Measurements from ENCODE around the gene CKS2.
"Not testable (repeated sequence)": the region's sequence is repeated elsewhere in the genome, so short reads cannot be mapped to it uniquely, and the experiment has no call there.

Gene CKS2

DNA sequence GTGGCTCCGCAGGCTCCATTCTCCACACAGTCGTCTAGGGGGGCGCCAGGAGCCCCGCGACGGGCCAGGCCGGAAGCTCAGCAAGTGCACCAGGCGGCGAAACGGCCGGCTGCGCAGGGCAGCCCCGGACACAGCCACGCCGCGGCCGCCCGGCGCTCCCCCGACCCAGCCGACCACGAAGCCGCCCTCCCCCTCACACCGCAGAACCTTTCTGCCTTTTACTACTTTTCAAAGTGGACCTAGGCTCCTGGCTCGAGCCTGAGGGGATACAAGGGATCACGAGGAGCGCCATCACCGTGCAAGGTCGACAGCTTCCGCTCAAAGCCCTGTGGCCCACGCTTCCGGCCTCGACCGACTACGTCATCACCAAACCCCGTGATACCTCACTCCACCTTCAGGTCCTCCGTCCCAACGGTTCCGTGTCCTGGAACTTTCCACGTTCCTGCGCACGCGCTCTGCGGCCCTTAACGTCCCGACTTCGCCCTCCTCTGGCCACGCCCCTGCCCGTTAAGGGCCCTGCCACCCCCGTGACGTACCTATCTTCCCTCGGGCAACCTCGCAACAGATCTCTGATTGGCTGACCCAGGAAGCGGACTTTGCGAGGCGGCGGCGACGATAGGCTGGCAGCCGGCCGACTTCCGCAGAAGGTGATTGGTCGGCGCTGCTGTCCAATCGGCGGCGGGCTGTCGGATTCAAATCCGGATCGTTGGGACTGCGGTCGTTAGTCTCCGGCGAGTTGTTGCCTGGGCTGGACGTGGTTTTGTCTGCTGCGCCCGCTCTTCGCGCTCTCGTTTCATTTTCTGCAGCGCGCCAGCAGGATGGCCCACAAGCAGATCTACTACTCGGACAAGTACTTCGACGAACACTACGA is at the start of gene CKS2:
Gene CKS2, plus strand, starts transcription at position 721 of the 871 bp plus-strand sequence. Its CDS starts 98 bp downstream, at position 819.
- peak; percentile 100 for FAIRE-seq
- DNase-seq (ENCODE audit: insufficient read length, low spot score): peak; percentile 94

DNA sequence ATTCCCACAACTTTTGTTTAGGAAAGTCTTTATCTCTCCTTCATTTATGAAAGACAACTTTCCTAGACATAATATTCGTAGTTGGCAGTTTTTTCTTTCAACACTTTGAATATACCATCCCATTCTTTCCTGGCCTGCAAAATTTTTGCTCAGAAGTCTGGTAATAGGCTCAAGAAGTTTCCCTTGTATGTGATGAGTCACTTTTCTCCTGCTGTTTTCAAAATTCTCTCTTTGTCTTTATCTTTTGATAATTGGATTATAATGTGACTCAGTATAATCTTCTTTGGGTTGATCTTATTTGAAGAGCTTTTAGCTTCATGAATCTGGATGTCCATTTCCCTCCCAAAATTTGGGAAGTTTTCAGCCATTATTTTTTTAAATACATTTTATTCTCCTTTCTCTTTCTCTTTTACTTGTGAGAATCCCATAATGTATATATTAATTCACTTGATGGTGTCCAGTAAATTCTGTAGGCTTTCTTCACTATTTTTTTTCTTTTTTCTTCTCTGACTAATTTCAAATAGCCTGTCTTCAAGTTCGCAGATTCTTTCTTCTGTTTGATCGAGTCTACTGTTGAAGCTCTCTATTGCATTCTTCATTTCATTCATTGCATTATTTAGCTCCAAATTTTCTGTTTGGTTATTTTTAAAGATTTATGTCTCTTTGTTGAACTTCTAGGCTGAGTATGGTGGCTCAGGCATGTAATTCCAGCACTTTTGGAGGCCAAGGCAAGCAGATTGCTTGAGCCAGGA is 37.3 kb upstream of the CKS2 start:
- DNase-seq (ENCODE audit: insufficient read length, low spot score) (no peak), FAIRE-seq (no peak)

DNA sequence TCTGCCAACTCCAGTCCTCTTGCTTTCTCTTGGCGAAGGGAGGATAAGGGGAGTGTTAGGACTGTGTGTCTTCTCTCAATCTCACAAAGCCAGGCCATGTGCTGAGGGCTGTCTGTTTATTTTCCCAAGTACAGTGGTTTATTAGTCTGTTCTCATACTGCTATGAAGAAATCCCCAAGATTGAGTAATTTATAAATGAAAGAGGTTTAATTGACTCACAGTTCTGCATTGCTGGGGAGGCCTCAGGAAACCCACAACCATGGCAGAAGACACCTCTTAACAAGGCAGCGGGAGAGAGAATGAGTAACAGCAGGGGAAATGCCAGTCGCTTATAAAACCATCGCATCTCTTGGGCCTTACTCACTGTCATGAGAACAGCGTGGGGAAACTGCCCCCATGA is 36.2 kb upstream of the CKS2 start:
- no peak for FAIRE-seq

DNA sequence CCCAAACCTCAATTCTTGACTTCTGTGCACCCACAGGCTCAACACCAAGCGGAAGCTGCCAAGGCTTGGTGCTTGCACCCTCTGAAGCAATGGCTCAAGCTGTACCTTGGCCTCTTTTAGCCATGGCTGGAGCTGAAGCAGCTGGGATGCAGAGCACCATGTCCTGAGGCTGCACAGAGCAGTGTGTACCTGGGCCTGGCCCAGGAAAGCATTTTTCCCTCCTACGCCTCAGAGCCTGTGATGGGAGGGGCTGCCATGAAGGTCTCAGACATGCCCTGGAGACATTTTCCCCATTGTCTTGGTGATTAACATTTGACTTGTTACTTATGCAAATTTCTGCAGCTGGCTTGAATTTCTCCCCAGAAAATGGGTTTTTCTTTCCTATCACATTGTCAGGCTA is 35.0 kb upstream of the CKS2 start:
- not testable (repeated sequence) for DNase-seq (ENCODE audit: insufficient read length, low spot score); FAIRE-seq

More for the DNA sequence above, 36.2 kb upstream of the CKS2 start:
- no peak for DNase-seq (ENCODE audit: insufficient read length, low spot score)

DNA sequence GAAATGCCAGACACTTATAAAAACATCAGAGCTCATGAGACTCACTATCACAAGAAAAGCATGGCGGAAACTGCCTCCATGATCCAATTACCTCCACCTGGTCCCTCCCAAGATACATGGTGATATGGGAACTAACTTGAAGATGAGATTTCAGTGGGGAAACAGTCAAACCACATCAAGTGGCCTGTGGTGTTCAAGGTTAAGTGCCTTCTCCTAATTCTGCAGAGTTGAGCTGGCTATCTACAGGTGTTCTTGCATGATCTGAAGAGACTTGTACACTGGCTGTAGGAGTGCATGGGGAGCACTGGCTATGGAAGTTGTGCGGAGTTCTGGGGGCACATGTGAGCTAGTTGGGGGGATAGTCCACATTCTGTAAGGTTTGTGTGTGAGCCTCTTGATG is 34.0 kb upstream of the CKS2 start:
- DNase-seq (ENCODE audit: insufficient read length, low spot score) (no peak), FAIRE-seq (no peak)

DNA sequence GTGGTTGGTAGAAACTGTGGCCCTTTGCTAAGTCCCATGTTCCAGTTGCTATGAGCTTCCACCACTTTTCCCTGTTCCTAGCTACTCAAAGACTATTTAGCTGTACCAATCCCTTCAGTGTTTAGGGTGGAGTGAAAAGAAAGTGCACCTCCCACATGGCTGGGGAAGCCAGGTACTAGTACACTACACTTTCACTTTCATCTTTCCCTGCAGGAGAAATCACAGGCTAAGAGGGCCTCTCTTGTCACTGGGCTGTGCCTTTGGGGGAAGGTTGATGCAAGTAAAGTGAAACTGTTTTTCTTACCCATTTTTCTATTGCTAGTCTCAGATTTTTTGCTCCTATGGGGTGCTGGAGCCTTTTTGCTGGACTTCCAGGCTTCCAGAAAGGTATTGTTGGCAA is 33.5 kb upstream of the CKS2 start:
- no peak for DNase-seq (ENCODE audit: insufficient read length, low spot score)
- no peak for FAIRE-seq

DNA sequence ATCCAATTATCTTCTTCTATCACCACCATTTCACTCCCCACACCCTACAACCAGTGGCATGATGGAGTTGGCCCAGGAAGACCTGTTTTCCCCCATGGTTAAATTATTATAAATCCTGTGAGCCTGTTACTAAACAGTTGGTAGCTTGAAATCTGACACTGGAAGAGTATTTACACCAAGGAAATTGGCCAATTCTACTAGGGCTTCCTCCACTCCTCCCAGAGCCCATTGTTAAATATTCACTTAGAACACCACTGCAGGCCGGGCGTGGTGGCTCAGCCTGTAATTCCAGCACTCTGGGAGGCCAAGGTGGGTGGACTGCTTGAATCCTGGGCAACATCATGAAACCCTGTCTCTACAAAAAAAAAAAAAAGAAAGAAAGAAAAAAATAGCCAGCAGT is 32.4 kb upstream of the CKS2 start:
- DNase-seq (ENCODE audit: insufficient read length, low spot score) (no peak), FAIRE-seq (no peak)

DNA sequence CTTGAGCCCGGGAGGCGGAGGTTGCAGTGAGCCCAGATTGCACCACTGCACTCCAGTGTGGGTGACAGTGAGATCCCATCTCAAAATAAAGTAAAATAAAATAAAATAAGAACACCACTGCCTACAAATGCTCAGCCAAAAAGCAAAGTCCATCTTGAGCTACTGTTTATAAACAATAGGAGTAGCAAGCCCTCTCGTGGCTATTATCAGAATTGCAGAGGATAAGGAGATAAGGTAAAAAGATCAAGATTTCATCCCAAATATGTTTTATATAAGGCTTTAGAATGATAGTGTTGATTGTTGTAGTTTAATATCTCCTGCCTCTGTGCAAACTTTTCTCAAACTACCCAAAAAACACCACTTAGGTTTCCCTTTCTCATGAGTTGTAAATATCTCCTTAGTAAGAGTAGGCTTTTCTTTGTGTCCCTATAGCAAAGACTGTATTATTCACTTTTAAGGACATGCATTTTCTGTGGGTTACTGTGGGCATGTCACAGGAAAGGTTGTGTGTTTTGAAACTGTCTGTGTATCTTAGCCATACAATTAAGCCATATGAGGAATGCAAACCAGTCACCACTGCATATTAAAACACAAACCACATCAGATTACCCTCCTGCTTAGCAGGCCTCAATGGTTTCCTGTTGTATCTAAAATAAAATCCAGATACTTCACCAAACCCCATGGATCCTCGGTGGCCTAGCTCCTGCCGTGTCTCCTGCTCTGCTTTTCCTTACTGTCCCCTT is 31.8 kb upstream of the CKS2 start:
- peak; percentile 42 for DNase-seq (ENCODE audit: insufficient read length, low spot score)
- peak; percentile 85 for FAIRE-seq

DNA sequence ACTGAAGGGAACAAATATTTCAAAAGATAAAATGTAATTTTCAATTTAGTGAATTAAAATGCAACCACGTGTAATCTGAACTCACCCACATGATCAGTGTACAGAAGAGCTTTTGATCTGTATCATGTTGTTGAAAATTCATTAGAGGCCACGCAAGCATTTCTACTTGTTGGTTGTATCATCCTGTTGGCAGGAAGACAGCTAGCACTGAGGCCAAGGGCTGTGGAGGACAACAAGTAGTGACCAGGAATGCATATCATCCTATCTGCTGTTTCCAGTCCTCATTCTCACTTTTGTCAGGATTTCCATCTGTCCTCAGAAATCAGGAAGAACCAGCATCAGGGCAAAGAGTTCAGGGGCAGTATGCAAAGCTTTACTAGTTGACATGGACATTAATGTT is 29.9 kb upstream of the CKS2 start:
- FAIRE-seq (no peak), DNase-seq (ENCODE audit: insufficient read length, low spot score) (no peak)

DNA sequence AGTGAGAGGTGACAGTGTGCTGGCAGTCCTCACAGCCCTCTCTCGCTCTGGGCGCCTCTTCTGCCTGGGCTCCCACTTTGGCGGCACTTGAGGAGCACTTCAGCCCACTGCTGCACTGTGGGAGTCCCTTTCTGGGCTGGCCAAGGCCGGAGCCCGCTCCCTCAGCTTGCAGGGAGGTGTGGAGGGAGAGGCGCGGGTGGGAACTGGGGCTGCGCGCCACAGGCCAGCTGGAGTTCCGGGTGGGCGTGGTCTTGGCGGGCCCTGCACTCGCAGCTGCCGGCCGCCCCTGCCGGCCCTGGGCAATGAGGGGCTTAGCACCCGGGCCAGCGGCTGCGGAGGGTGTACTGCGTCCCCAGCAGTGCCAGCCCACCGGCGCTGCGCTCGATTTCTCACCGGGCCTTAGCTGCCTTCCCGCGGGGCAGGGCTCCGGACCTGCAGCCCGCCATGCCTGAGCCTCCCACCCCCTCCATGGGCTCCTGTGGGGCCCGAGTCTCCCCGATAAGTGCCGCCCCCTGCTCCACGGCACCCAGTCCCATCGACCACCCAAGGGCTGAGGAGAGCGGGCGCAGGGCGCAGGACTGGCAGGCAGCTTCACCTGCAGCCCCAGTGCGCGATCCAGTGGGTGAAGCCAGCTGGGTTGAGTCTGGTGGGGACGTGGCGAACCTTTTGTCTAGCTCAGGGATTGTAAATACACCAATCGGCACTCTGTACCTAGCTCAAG is 28.6 kb upstream of the CKS2 start:
- not testable (repeated sequence) for DNase-seq (ENCODE audit: insufficient read length, low spot score); FAIRE-seq

DNA sequence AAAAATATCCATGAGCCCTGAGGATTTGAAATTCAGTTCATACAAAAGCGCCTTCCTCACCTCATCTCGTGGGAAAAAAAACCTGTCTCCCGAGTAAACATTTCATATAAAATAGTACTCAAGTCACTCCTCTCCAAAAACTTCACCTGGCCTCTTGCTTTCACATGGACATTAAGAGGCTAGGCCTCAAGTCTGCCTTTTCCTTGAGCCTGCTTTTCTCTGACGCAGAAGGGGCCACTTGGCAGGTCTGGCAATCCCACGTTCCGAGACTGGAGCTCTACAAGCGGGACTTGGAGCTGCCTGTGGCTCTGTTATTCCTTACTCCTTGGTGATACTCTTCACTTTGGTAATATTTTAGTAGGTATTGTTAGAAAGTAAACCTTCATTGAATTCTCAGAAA is 26.9 kb upstream of the CKS2 start:
- no peak for DNase-seq (ENCODE audit: insufficient read length, low spot score)

DNA sequence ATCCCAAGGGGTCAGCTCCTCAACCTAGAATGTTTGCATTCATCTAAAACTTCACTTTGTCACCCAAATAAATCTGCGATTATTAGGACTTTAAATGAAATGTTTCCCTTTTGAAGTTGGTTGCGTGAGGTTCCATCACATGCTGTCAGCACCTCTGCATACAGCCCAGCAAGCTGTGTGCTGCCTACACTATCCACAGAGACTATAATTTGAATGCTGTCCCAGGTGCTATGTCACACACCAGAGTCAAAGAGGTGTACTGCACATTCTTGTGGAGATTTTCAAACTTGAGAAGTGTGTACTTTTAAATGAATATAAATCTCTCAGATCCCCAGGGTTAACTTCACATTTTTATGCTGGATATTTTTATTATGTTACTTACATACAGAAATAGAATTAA is 19.3 kb upstream of the CKS2 start:
- no peak for FAIRE-seq
- no peak for DNase-seq (ENCODE audit: insufficient read length, low spot score)

More for the DNA sequence above, 26.9 kb upstream of the CKS2 start:
- FAIRE-seq: no peak

DNA sequence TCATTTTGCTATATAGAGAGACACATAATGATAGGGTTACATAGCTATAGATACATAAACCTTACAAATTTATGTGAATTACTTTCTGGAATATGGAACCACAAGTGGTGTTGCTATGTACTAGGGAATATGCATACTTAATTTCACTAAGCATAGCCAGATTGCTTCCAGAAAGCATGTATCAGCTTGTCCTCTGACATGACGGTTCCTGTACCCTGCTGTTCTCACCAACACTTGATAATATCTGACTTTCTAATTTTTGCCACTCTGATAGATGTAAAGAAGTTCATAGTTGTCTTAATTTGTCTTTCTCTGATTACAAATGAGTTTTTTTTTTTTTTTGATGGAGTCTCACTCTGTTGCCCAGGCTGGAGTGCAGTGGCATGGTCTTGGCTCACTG is 18.0 kb upstream of the CKS2 start:
- no peak for DNase-seq (ENCODE audit: insufficient read length, low spot score)
- no peak for FAIRE-seq

DNA sequence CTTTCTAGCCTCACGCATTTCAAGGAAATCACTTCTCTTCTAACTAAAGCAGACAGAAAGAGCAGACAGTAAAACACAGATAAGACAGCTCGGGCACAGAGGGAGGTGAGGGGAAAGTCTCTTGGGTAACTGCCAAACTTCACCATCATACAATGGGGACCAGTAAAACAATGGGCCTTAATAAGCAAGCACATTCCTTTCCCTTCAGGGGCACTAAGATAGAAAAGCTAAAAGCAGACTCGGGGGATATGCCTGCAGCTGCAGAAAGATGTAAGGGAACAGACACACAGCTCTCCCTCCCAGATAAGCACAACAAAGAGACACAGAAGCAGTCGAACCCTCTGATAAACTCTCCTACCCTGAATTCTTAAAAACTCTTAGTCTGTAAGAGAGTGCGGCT is 15.6 kb upstream of the CKS2 start:
- FAIRE-seq (no peak), DNase-seq (ENCODE audit: insufficient read length, low spot score) (no peak)

DNA sequence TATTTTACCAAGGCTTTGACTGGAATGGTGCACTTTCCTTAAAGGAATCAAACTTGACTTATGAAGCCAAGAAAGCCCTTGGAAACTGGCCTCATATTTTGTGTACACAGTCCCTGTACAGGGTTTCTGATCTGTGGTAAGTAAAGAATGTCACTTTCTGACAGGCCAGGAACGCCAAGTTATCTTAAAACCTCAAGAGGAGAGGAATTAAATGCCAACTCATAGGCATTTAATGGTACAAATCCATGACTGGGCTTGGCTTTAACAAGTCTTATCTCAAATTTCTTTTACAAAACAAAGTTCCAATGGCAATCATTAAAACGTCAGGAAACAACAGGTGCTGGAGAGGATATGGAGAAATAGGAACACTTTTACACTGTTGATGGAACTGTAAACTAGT is 9.0 kb upstream of the CKS2 start:
- not testable (repeated sequence) for DNase-seq (ENCODE audit: insufficient read length, low spot score); FAIRE-seq

DNA sequence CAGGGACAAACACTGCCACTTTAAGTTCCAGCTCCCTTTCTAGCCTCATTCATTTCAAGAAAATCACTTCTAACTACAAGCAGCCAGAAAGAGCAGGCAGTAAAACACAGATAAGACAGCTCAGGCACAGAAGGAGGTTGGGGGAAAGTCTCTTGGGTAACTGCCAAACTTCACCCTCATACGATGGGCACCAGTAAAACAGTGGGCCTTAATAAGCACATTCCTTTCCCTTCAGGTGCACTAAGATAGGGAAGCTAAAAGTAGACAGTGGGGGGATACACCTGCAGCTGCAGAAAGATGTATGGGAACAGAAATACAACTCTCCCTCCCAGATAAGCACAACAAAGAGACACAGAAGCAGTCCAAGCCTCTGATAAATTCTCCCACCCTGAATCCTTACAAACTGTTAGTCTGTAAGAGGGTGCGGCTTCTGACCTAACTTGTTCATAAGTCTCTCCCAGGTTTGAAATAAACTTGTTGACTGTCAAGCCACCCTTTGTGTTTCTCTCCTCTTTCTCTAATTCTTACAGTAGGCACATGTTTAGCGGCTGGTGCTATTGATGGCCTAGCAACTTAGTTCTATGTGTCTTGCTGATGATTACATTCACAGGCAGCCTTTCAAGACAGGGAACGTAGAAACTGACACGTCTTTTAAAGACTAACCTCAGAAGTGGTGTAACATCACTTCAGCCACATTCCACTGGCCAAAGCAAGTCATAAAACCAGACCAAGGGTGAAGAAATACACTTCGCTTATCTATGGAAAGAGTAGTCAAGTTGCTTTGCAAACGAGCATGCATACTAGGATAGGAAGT is 6.8 kb upstream of the CKS2 start:
- DNase-seq (ENCODE audit: insufficient read length, low spot score) (no peak), FAIRE-seq (no peak)

DNA sequence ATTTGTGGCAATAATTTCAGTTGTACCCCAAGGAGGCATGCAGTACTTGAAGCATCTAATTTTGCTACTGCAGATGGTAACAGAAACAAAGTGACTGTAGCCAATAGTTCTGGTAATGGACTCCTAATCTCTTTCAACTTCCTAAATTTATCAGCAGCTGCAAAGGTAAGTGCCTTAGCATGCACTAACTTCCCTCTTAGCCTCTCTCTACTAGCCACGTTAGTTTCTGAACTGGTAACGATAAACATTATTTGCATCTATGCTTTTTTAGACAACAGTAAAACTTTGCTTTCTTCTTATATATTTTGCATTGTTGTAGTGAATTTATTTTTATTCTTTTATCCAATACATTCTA is 6.2 kb upstream of the CKS2 start:
- DNase-seq (ENCODE audit: insufficient read length, low spot score) (no peak), FAIRE-seq (no peak)

DNA sequence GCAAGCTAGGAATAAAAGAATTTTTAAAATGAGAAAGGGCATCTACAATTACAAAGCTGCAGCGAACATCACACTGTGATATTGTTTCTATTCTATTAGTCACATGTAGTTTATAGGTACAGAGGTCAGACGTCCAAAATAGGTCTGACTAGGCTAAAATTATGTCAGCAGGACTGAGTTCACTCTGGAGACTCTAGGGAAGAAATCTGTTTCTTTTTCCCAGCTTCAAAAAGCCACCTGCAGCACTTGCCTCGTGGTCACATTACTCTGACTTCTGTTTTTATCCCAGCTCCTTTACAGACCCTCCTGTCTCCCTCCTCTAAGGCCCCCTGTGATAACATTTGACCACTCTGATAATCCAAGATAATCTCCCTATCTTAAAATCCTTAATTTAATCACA is 5.1 kb upstream of the CKS2 start:
- no peak for DNase-seq (ENCODE audit: insufficient read length, low spot score)
- no peak for FAIRE-seq

DNA sequence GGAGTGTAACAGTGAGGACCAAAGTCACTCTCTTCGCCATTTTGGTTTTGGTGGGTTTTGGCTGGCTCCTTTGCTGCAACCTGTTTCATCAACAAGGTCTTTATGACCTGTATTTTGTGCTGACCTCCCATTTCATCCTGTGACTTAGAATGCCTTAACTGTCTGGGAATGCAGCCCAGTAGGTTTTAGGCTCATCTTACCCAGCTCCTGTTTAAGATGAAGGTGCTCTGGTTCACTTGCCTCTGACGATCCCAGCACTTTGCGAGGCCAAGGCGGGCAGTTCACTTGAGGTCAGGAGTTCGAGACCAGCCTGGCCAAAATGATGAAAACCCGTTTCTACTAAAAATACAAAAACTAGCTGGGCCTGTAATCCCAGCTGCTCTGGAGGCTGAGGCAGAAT is 1.8 kb upstream of the CKS2 start:
- FAIRE-seq (no peak), DNase-seq (ENCODE audit: insufficient read length, low spot score) (no peak)
